K562 (cell line): ENCODE data around the gene RABGAP1. TPM values are rescaled to one million over a fixed set of nuclear protein-coding genes. Genes with fewer than 3 reads are reported as not detected.

ENCODE experiments used
- ATAC-seq: fragments of 200-7000 bp; cut with Tn5 transposase; 3 replicates; pipeline ENCODE4 v1.9.1; 2020; ENCODE audit warnings: moderate library complexity
- BruUV-seq: library from RNA; stranded (reverse); fragments of 400-500 nt; replicated peaks from 2 replicates; lab custom pipeline; 2021; lab: Mats Ljungman, UMichigan
- CTCF ChIA-PET: fragments of 300-600 bp; formaldehyde crosslinking; extraction: SDS; loops from one replicate; lab custom pipeline; 2021; ENCODE audit warnings: low intra/inter-chr PET ratio; lab: Yijun Ruan, JAX
- POLR2A ChIA-PET: fragments of 300-600, 350-650 bp; sonication (Branson Sonifier 250); formaldehyde crosslinking; extraction: SDS; loops from one replicate; lab custom pipeline; 2021; ENCODE audit warnings: antibody characterized with exemption, inconsistent platforms; lab: Yijun Ruan, JAX
- DNase-seq, 4 experiments: peaks; one replicate each; pipeline versions ENCODE4 v3.0.0 to v3.0.0-alpha.2; 2011 to 2018; ENCODE audit warnings: low spot score in 3 of 4, mixed read lengths in 3 of 4; ENCODE audit errors: extremely low read depth in 1 of 4
- FAIRE-seq: peaks from 2 replicates; lab custom pipeline; 2011; peaks lifted over from hg19 to GRCh38; lab: Jason Lieb, UNC
- H2AFZ ChIP-seq: 2 replicates; pipeline ENCODE4 v1.6.0; 2011; ENCODE audit warnings: low read depth, low read length, control low read depth, inconsistent platforms
- H3K27ac ChIP-seq: fragments of 200-600 bp; 3 replicates; pipeline ENCODE4 v1.8.0; 2011; ENCODE audit warnings: low read depth, mild to moderate bottlenecking, control low read depth, inconsistent platforms, low read length, moderate library complexity, mixed read lengths; ENCODE audit errors: extremely low read depth
- H3K27me3 ChIP-seq, 2 experiments: fragments of 300-600 bp in 1 of 2; 2 replicates in 1 of 2; 3 replicates in 1 of 2; pipeline versions ENCODE4 v1.6.0 to v1.8.0; 2011; ENCODE audit warnings: inconsistent platforms in 2 of 2, low read length in 2 of 2, mild to moderate bottlenecking in 1 of 2, mixed read lengths in 1 of 2, moderate library complexity in 1 of 2; ENCODE audit not compliant: control insufficient read depth in 2 of 2, insufficient read depth in 2 of 2
- H3K36me3 ChIP-seq: fragments of 300-600 bp; 3 replicates; pipeline ENCODE4 v1.8.0; 2011; ENCODE audit warnings: mild to moderate bottlenecking, low read length, inconsistent platforms; ENCODE audit not compliant: control insufficient read depth, insufficient read depth
- H3K4me1 ChIP-seq, 2 experiments: fragments of 200-600 bp in 1 of 2; replicated peaks in 1 of 2; 2 replicates in 1 of 2; 3 replicates in 1 of 2; pipeline versions ENCODE4 v1.5.1 to v1.8.0; 2011; ENCODE audit warnings: inconsistent platforms in 2 of 2, low read length in 2 of 2, mild to moderate bottlenecking in 1 of 2, mixed read lengths in 1 of 2, moderate library complexity in 1 of 2; ENCODE audit not compliant: control insufficient read depth in 2 of 2, insufficient read depth in 2 of 2
- H3K4me2 ChIP-seq: 2 replicates; pipeline ENCODE4 v1.6.1; 2011; ENCODE audit warnings: low read length, control low read depth, inconsistent platforms, mixed read lengths; ENCODE audit not compliant: insufficient read depth
- H3K4me3 ChIP-seq: fragments of 200-600 bp; sonication (generic), shearing (Covaris generic); 2 replicates; pipeline ENCODE4 v1.5.1; 2016; ENCODE audit warnings: control low read depth, inconsistent platforms
- H3K79me2 ChIP-seq: fragments of 200-600 bp; 3 replicates; pipeline ENCODE4 v1.8.0; 2011; ENCODE audit warnings: low read length, inconsistent platforms; ENCODE audit not compliant: control insufficient read depth, insufficient read depth
- H3K9ac ChIP-seq, 2 experiments: 2 replicates each; pipeline versions ENCODE4 v1.6.0 to v1.6.1; 2011; ENCODE audit warnings: low read depth in 2 of 2, low read length in 2 of 2, control low read depth in 1 of 2, inconsistent platforms in 1 of 2, mild to moderate bottlenecking in 1 of 2, mixed read lengths in 1 of 2; ENCODE audit not compliant: insufficient read depth in 1 of 2
- H3K9me1 ChIP-seq: one replicate; pipeline ENCODE4 v1.6.0; 2011; ENCODE audit warnings: inconsistent platforms, mild to moderate bottlenecking, low read length, moderate library complexity; ENCODE audit not compliant: control insufficient read depth, insufficient read depth
- H3K9me3 ChIP-seq: replicated peaks from 2 replicates; pipeline ENCODE4 v1.5.1; 2011; ENCODE audit warnings: low read depth, low read length, inconsistent platforms; ENCODE audit not compliant: control insufficient read depth, insufficient read depth
- H4K20me1 ChIP-seq: replicated peaks from 2 replicates; pipeline ENCODE4 v1.6.1; 2011; ENCODE audit warnings: low read length, inconsistent platforms, mixed read lengths; ENCODE audit not compliant: control insufficient read depth, insufficient read depth
- ARID1B ChIP-seq: fragments of 450-650 bp; IDR thresholded peaks from 2 replicates; pipeline ENCODE4 v1.6.1; 2016; ENCODE audit warnings: antibody characterized with exemption, mild to moderate bottlenecking, inconsistent platforms
- CHCHD3 ChIP-seq: fragments of 250-450 bp; sonication (Bioruptor Pico); IDR thresholded peaks from 2 replicates; pipeline ENCODE4 v2.1.2; 2022; ENCODE audit warnings: mild to moderate bottlenecking
- ESRRA ChIP-seq: fragments of 450-650 bp; IDR thresholded peaks from 2 replicates; pipeline ENCODE4 v1.6.1; 2014; ENCODE audit warnings: low read depth, mild to moderate bottlenecking, moderate library complexity, borderline replicate concordance
- MCM5 ChIP-seq: fragments of 450-650 bp; IDR thresholded peaks from 2 replicates; pipeline ENCODE4 v1.6.1; 2016; ENCODE audit warnings: low read depth
- MXI1 ChIP-seq: IDR thresholded peaks from 2 replicates; pipeline ENCODE4 v1.6.1; 2011; ENCODE audit warnings: low read depth, mild to moderate bottlenecking, improper control_type of control experiment, low read length
- NCOA4 ChIP-seq: fragments of 450-650 bp; IDR thresholded peaks from 2 replicates; pipeline ENCODE4 v1.6.1; 2018; ENCODE audit warnings: mild to moderate bottlenecking; ENCODE audit not compliant: partially characterized antibody
- PML ChIP-seq: IDR thresholded peaks from 2 replicates; pipeline ENCODE4 v1.6.1; 2012; ENCODE audit warnings: low read length, inconsistent platforms
- PREB ChIP-seq: sonication (generic); formaldehyde crosslinking; IDR thresholded peaks from 2 replicates; pipeline ENCODE4 v1.8.1; 2023; ENCODE audit warnings: mild to moderate bottlenecking, missing genetic modification reagents
- RBM15 ChIP-seq: fragments of 200-400 bp; formaldehyde crosslinking; IDR thresholded peaks from 2 replicates; pipeline ENCODE4 v1.6.1; 2018; ENCODE audit warnings: mild to moderate bottlenecking, low read length, moderate library complexity; ENCODE audit not compliant: insufficient read depth
- SIN3B ChIP-seq: fragments of 450-650 bp; IDR thresholded peaks from 2 replicates; pipeline ENCODE4 v1.6.1; 2017; ENCODE audit warnings: low read depth, mild to moderate bottlenecking, moderate library complexity
- ZBTB43 ChIP-seq: sonication (generic); formaldehyde crosslinking; IDR thresholded peaks from 2 replicates; pipeline ENCODE4 v1.8.0; 2023; ENCODE audit warnings: mild to moderate bottlenecking, missing genetic modification reagents
- ZFPM2 ChIP-seq: fragments of 250-450 bp; sonication (Bioruptor Pico); IDR thresholded peaks from 2 replicates; pipeline ENCODE4 v1.5.1; 2022; ENCODE audit warnings: mild to moderate bottlenecking
- ZNF707 ChIP-seq: fragments of 250-450 bp; sonication (Bioruptor Pico); conservative IDR thresholded peaks from 2 replicates; pipeline ENCODE4 v1.8.0; 2022; ENCODE audit warnings: inconsistent platforms, mild to moderate bottlenecking, moderate library complexity
- WGBS: fragments of 100-300 bp; shearing (Covaris generic); methylation state at CpG from one replicate; pipeline ENCODE4 v1.1.6; 2016; ENCODE audit warnings: low coverage, mixed read lengths; ENCODE audit not compliant: insufficient coverage; ENCODE audit errors: missing lambda C conversion rate; 5-methylcytosine and 5-hydroxymethylcytosine counted together
- in situ Hi-C: fragments of 300-500 bp; cut with MboI; formaldehyde crosslinking; loops from 4 replicates; pipeline ENCODE4 v1.15.0; 2018; ENCODE audit warnings: inconsistent platforms, mixed read lengths
- intact Hi-C: fragments of 100-400 bp; cut with micrococcal nuclease; formaldehyde crosslinking; loops from 2 replicates; pipeline ENCODE4 v1.14.2; 2022
- polyA plus RNA-seq, 8 experiments: library from polyadenylated mRNA; depleted of rRNA in 4 of 8; stranded (reverse) in 5 of 8; unstranded in 3 of 8; fragments of >200 nt; fragmentation: Nextera tagmentation in 2 of 8; fragmentation: Illumina TruSeq in 1 of 8; extraction: Ambion mirVana in 2 of 8; extraction: Trizol in 1 of 8; gene quantifications; 2 replicates each; pipeline versions ENCODE4 v1.2.1 to v1.2.3, GENCODE V29; 2011 to 2014; ENCODE audit warnings: inconsistent platforms in 1 of 8, missing spikeins in 1 of 8
- total RNA-seq, 7 experiments: library from RNA; depleted of rRNA in 6 of 7; stranded (reverse); fragments of >200 nt in 6 of 7; fragmentation: Illumina TruSeq in 2 of 7; extraction: Trizol in 2 of 7; gene quantifications; 2 replicates each; pipeline versions ENCODE4 v1.2.1 to v1.2.3, GENCODE V29; 2011 to 2021; ENCODE audit warnings: low replicate concordance in 1 of 7

The RABGAP1 gene
- total and polyA plus RNA-seq, 9 of the 15 experiments (the other 6 are each of a cell fraction or from before 2014, with no cell fraction given): 1.5 to 22.7 (median 13.1) TPM

- Histone ChIP-seq H3K9me3 (no peaks in the 10 kb centered on the region), H3K9me1 (no peaks in the 10 kb centered on the region), H3K4me3 (no peak overlapping the region), H3K4me2 (no peak overlapping the region), H3K27ac (no peak overlapping the region), H3K27me3 (no peaks in the 10 kb centered on the region), H3K79me2 (no peaks in the 10 kb centered on the region), H3K4me1 (no peaks in the 10 kb centered on the region), H4K20me1 (no peaks in the 10 kb centered on the region), H3K36me3 (peaks cover 61% of the 10 kb centered on the region), H2AFZ (no peak overlapping the region), H3K9ac (no peak overlapping the region)
- TF ChIP-seq CHCHD3 (CRISPR knock-in tag) (no peak), ZFPM2 (CRISPR knock-in tag) (no peak), MXI1 (no peak)
- 78% methylated on average over 4 of the region's 5 CpGs for WGBS
- ChIA-PET POLR2A (interaction anchor here (0.7 kb wide), 1 partner anchor 9 kb away, joined by 4 read pairs; no protein-coding TSS in a partner anchor), CTCF (no interaction called here)
- intact Hi-C loops (no loop called here), in situ Hi-C loops (no loop called here)
- no TSS peak for BruUV-seq
- no peak for ATAC-seq
- no peak for DNase-seq
- FAIRE-seq: no peak
Measured at GRCh38 chr9:123120131-123120530, 179.3 kb downstream of the RABGAP1 start.

GRCh38 chr9:123120953-123121352, 180.1 kb downstream of the RABGAP1 start:
- intact Hi-C loops: no loop called here
- Histone ChIP-seq H3K27ac (no peak overlapping the region), H3K4me1 (no peaks in the 10 kb centered on the region), H2AFZ (no peak overlapping the region), H3K4me3 (no peak overlapping the region), H3K36me3 (peaks cover 55% of the 10 kb centered on the region), H4K20me1 (no peaks in the 10 kb centered on the region), H3K9me3 (no peaks in the 10 kb centered on the region), H3K9me1 (no peaks in the 10 kb centered on the region), H3K4me2 (no peak overlapping the region), H3K79me2 (no peaks in the 10 kb centered on the region), H3K9ac (no peak overlapping the region), H3K27me3 (no peaks in the 10 kb centered on the region)
- POLR2A ChIA-PET: interaction anchor here (0.7 kb wide), 1 partner anchor 10 kb away, joined by 4 read pairs; no protein-coding TSS in a partner anchor
- DNase-seq: no peak
- in situ Hi-C loops: no loop called here
- no TSS peak for BruUV-seq
- CTCF ChIA-PET: no interaction called here
- FAIRE-seq: no peak
- ATAC-seq: no peak
- 100% methylated on average over 1 of the region's 1 CpG for WGBS
- TF ChIP-seq RBM15 (no peak), ARID1B (no peak), MCM5 (no peak), NCOA4 (no peak), ESRRA (no peak), ZNF707 (CRISPR knock-in tag) (no peak), PML (no peak), SIN3B (no peak), PREB (CRISPR knock-in tag) (no peak), ZBTB43 (CRISPR knock-in tag) (no peak)
